Mucosa of descending colon (tissue), 3 donors: Measurements from ENCODE around the gene RHBDL1. TPM values are rescaled to one million over a fixed set of nuclear protein-coding genes. Genes with fewer than 3 reads are reported as not detected.

Experiments
- ATAC-seq: fragments of 200-7000 bp; cut with Tn5 transposase; one replicate; pipeline ENCODE4 v1.9.1; 2020; ENCODE audit warnings: mild to moderate bottlenecking, moderate library complexity
- DNase-seq, 3 donors: peaks; one replicate each; pipeline ENCODE4 v3.0.0-alpha.2; 2020
- H3K36me3 ChIP-seq: fragments of 200-600 bp; one replicate; pipeline ENCODE4 v1.8.0; 2021; ENCODE audit warnings: low read depth, mild to moderate bottlenecking
- H3K4me1 ChIP-seq: fragments of 200-600 bp; one replicate; pipeline ENCODE4 v1.8.0; 2021; ENCODE audit warnings: low read depth, mild to moderate bottlenecking
- H3K4me3 ChIP-seq: fragments of 200-600 bp; one replicate; pipeline ENCODE4 v1.8.0; 2021; ENCODE audit warnings: mild to moderate bottlenecking
- H3K9me3 ChIP-seq: fragments of 200-600 bp; one replicate; pipeline ENCODE4 v1.8.0; 2021; ENCODE audit warnings: mild to moderate bottlenecking
- CTCF ChIP-seq: fragments of 200-600 bp; IDR thresholded peaks from one replicate; pipeline ENCODE4 v1.8.0; 2022; ENCODE audit warnings: antibody characterized with exemption, mild to moderate bottlenecking
- intact Hi-C, 2 donors: fragments of 100-400 bp; cut with DNase I in 1 of 2; cut with micrococcal nuclease in 1 of 2; formaldehyde crosslinking; loops; one replicate each; pipeline versions ENCODE4 v1.11.0 to v1.11.1; 2022; cut with DNase I, micrococcal nuclease
- total RNA-seq, 3 donors: library from RNA; stranded (reverse); fragmentation: NEBNext Ultra II Directional in 2 of 3; extraction: Animal tissue kit (Norgen Biotek cat#: 25700) in 2 of 3; gene quantifications; one replicate each; pipeline versions ENCODE4 v1.2.1 to v1.2.4, GENCODE V29; 2021 to 2023
- donor health status: DM: no; HTN: no; CAD: no; lungs with moderate emphysema.
- donor health status: DM: no; HTN: no; CAD: no.
- donor health status: DM: no; HTN: yes; CAD: no.

The RHBDL1 gene
- total RNA-seq, 3 donors from 2014 or later: 2.8 to 3.4 (median 3.0) TPM

- peaks cover 19% of the 10 kb centered on the region for H3K4me1 ChIP-seq
- H3K36me3 ChIP-seq: no peaks in the 10 kb centered on the region
- no peaks in the 10 kb centered on the region for H3K9me3 ChIP-seq
- intact Hi-C loops: no loop called here
- TF ChIP-seq CTCF: no peak
- peak overlapping the region; percentile 45 for H3K4me3 ChIP-seq
- DNase-seq (peak; percentile 39 to 80 (median 63)), ATAC-seq (no peak)
Observed at GRCh38 chr16:635573-636205, 39.8 kb upstream of the RHBDL1 start.

- Histone ChIP-seq H3K4me1 (peaks cover 12% of the 10 kb centered on the region), H3K4me3 (peak within 1 kb of the TSS; percentile 45), H3K9me3 (no peaks in the 10 kb centered on the region), H3K36me3 (no peaks in the 10 kb centered on the region)
- TF ChIP-seq CTCF: no peak
- peak; percentile 90 for ATAC-seq
- intact Hi-C loops: no loop called here
- peak; percentile 96 to 98 (median 97) for DNase-seq
Observed at GRCh38 chr16:636206-637080, 39.0 kb upstream of the RHBDL1 start, which contains the start of gene METTL26. TSS of gene METTL26 (minus strand) at chr16:636305. CDS start at chr16:636290, 15 bp downstream.

- Histone ChIP-seq H3K36me3 (peaks cover 3% of the 10 kb centered on the region), H3K9me3 (no peaks in the 10 kb centered on the region), H3K4me3 (no peak overlapping the region), H3K4me1 (peaks cover 12% of the 10 kb centered on the region)
- TF ChIP-seq CTCF: no peak
- DNase-seq (peak; percentile 76 to 93 (median 90)), ATAC-seq (peak; percentile 80)
- intact Hi-C loops: no loop called here
Observed at GRCh38 chr16:637081-638018, 38.1 kb upstream of the RHBDL1 start.

GRCh38 chr16:638034-638543 is 37.4 kb upstream of the RHBDL1 start:
- Histone ChIP-seq H3K4me3 (no peak overlapping the region), H3K4me1 (peaks cover 16% of the 10 kb centered on the region), H3K9me3 (no peaks in the 10 kb centered on the region), H3K36me3 (peaks cover 3% of the 10 kb centered on the region)
- TF ChIP-seq CTCF: no peak
- ATAC-seq (no peak), DNase-seq (peak in 1 of 3 donors; percentile 70)
- intact Hi-C loops: no loop called here

GRCh38 chr16:638836-639235 is 36.6 kb upstream of the RHBDL1 start:
- DNase-seq: no peak

More at GRCh38 chr16:638836-639235, 36.6 kb upstream of the RHBDL1 start:
- H3K4me1 ChIP-seq: peaks cover 21% of the 10 kb centered on the region
- intact Hi-C loops: no loop called here
- no peak for ATAC-seq
- no peak overlapping the region for H3K4me3 ChIP-seq
- peaks cover 3% of the 10 kb centered on the region for H3K36me3 ChIP-seq
- TF ChIP-seq CTCF: no peak
- no peaks in the 10 kb centered on the region for H3K9me3 ChIP-seq
